ENCODE measurements around the gene TPRA1.
"Not testable (repeated sequence)": the region's sequence is repeated elsewhere in the genome, so short reads cannot be mapped to it uniquely, and the experiment has no call there.

Gene TPRA1

DNA sequence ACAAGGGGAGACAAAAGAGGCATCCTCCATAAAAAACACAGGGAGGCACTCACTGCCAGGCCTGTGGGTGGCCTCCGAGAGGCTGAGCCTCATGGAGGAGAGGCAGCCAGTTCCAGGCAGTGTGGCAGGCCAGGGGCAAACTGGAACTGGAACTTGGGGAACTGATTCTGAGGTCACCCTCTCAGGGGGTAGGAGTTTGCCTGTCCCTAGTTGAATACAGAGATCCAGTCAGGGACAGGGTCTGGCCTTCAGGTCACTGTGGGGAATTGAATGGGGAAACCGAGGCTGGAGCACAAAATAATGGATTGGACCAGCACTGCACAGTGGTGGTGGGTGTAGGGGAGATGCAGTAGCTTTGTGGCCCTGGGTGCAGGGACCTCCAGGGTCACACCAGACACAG lies 58.7 kb downstream of the TPRA1 start:
- WGBS, 2 experiments: 91 to 93% methylated on average over 2 of the region's 2 CpGs
- Histone ChIP-seq H3K36me3 (ENCODE audit: control insufficient read depth, insufficient read depth, low read length) (no peaks in the 10 kb centered on the region), H3K27ac (ENCODE audit: insufficient read depth, low read depth, low read length, poor library complexity, severe bottlenecking) (no peak overlapping the region), H3K4me3 (ENCODE audit: insufficient read depth, low read depth, low read length) (no peak overlapping the region), H3K4me1 (ENCODE audit: control insufficient read depth, insufficient read depth, low read length) (peaks cover 20% of the 10 kb centered on the region), H3K27me3 (ENCODE audit: control insufficient read depth, insufficient read depth, low read length, poor library complexity, severe bottlenecking) (no peaks in the 10 kb centered on the region), H3K9me3 (ENCODE audit: control insufficient read depth, low read length) (no peaks in the 10 kb centered on the region)

- not testable (repeated sequence) for H3K36me3 ChIP-seq (ENCODE audit: control insufficient read depth, insufficient read depth, low read length); H3K27ac ChIP-seq (ENCODE audit: insufficient read depth, low read depth, low read length, poor library complexity, severe bottlenecking); H3K4me3 ChIP-seq (ENCODE audit: insufficient read depth, low read depth, low read length); H3K9me3 ChIP-seq (ENCODE audit: control insufficient read depth, low read length); H3K27me3 ChIP-seq (ENCODE audit: control insufficient read depth, insufficient read depth, low read length, poor library complexity, severe bottlenecking)
- peaks cover 10% of the 10 kb centered on the region for H3K4me1 ChIP-seq (ENCODE audit: control insufficient read depth, insufficient read depth, low read length)
- 93 to 95% methylated on average over 7 of the region's 7 CpGs for WGBS, 2 experiments
Observed at GRCh38 chr3:127530863-127531262, 59.7 kb downstream of the TPRA1 start.

GRCh38 chr3:127529346-127530188 lies 61.0 kb downstream of the TPRA1 start:
- H3K27me3 ChIP-seq (ENCODE audit: control insufficient read depth, insufficient read depth, low read length, poor library complexity, severe bottlenecking): no peaks in the 10 kb centered on the region
- H3K36me3 ChIP-seq (ENCODE audit: control insufficient read depth, insufficient read depth, low read length): no peaks in the 10 kb centered on the region
- H3K4me1 ChIP-seq (ENCODE audit: control insufficient read depth, insufficient read depth, low read length): peaks cover 7% of the 10 kb centered on the region
- WGBS, 2 experiments: 92 to 93% methylated on average over 8 to 9 of the region's 9 CpGs
- no peaks in the 10 kb centered on the region for H3K9me3 ChIP-seq (ENCODE audit: control insufficient read depth, low read length)
- H3K4me3 ChIP-seq (ENCODE audit: insufficient read depth, low read depth, low read length): no peak overlapping the region
- H3K27ac ChIP-seq (ENCODE audit: insufficient read depth, low read depth, low read length, poor library complexity, severe bottlenecking): no peak overlapping the region

GRCh38 chr3:127525373-127525772 lies 65.2 kb downstream of the TPRA1 start:
- no peaks in the 10 kb centered on the region for H3K27me3 ChIP-seq (ENCODE audit: control insufficient read depth, insufficient read depth, low read length, poor library complexity, severe bottlenecking)
- H3K9me3 ChIP-seq (ENCODE audit: control insufficient read depth, low read length): peaks cover 2% of the 10 kb centered on the region
- H3K36me3 ChIP-seq (ENCODE audit: control insufficient read depth, insufficient read depth, low read length): no peaks in the 10 kb centered on the region
- H3K4me3 ChIP-seq (ENCODE audit: insufficient read depth, low read depth, low read length): no peak overlapping the region
- WGBS, 2 experiments: 75 to 79% methylated on average over 9 to 11 of the region's 11 CpGs
- no peak overlapping the region for H3K27ac ChIP-seq (ENCODE audit: insufficient read depth, low read depth, low read length, poor library complexity, severe bottlenecking)
- H3K4me1 ChIP-seq (ENCODE audit: control insufficient read depth, insufficient read depth, low read length): peaks cover 11% of the 10 kb centered on the region

- H3K36me3 ChIP-seq (ENCODE audit: control insufficient read depth, insufficient read depth, low read length): no peaks in the 10 kb centered on the region
- H3K9me3 ChIP-seq (ENCODE audit: control insufficient read depth, low read length): peaks cover 2% of the 10 kb centered on the region
- peaks cover 11% of the 10 kb centered on the region for H3K4me1 ChIP-seq (ENCODE audit: control insufficient read depth, insufficient read depth, low read length)
- H3K27me3 ChIP-seq (ENCODE audit: control insufficient read depth, insufficient read depth, low read length, poor library complexity, severe bottlenecking): no peaks in the 10 kb centered on the region
- WGBS, 2 experiments: 62 to 64% methylated on average over 13 of the region's 13 CpGs
- H3K4me3 ChIP-seq (ENCODE audit: insufficient read depth, low read depth, low read length): no peak overlapping the region
- H3K27ac ChIP-seq (ENCODE audit: insufficient read depth, low read depth, low read length, poor library complexity, severe bottlenecking): no peak overlapping the region
Observed at GRCh38 chr3:127524296-127524896, 66.1 kb downstream of the TPRA1 start.
